GM18907 (cell line): ENCODE data around the gene EXOC6.

Source experiments
- ATAC-seq: cut with Tn5 transposase; IDR thresholded peaks from one replicate; pipeline ENCODE4 v1.9.1; 2021; ENCODE audit warnings: mild to moderate bottlenecking, moderate library complexity; ENCODE audit not compliant: unreplicated experiment

Gene EXOC6

GRCh38 chr10:93106631-93107072 lies 258.3 kb downstream of the EXOC6 start:
- no peak for ATAC-seq
